ENCODE results near the gene FOSB.

- TF ChIP-seq JUN (IDR thresholded peaks at IDR 0.05; ENCODE audit: borderline replicate concordance, low read depth, low read length), result peak; percentile 71; the same call in 1 of the 2 replicates
- no peak for TF ChIP-seq JUN (CRISPR knock-in tag; IDR thresholded peaks at IDR 0.05; ENCODE audit: borderline replicate concordance)
- TF ChIP-seq CTCF (IDR thresholded peaks at IDR 0.05 in 2 of 3, conservative IDR thresholded peaks at IDR 0.05 in 1 of 3; ENCODE audit: insufficient read depth in 2 of 3, low read depth in 1 of 3, low read length in 3 of 3), result no peak
- no peak for TF ChIP-seq BACH1 (tag; IDR thresholded peaks at IDR 0.05)
Observed at GRCh38 chr19:45506989-45507871, 39.4 kb downstream of the FOSB start, which contains the start of gene VASP.
